ENCODE measurements around the gene KISS1.

KISS1 gene

DNA sequence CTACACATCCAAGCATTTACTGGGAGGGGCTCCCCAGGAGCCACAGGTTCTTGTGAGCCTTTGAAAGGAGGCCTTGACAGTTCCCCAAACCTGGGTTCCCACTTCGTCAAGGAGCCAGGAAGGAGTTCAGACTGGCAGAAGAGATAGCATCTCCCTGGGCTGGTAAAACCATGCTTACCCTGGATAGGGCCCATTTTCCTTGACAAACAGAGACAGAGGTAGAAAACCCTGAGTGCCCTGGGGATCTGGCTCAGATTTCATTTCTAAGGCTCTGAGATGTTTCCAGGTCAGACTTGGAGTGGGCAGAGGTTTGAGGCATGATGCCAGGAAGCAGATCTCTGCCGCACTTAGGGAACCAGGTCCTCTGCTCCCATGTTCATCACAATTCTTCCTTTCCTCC is 47.2 kb downstream of the KISS1 start:
- no peaks in the 10 kb centered on the region for H3K4me1 ChIP-seq (ENCODE audit: insufficient read depth, low read length, severe bottlenecking)
- no peaks in the 10 kb centered on the region for H4K20me1 ChIP-seq (ENCODE audit: insufficient read depth, low read length)
- no peak overlapping the region for H3K4me3 ChIP-seq (ENCODE audit: low read depth, low read length, poor library complexity, severe bottlenecking)
- H3K4me2 ChIP-seq (ENCODE audit: low read length): no peak overlapping the region
- no peak overlapping the region for H2AFZ ChIP-seq (ENCODE audit: low read length)
- H3K9ac ChIP-seq (ENCODE audit: low read length): no peak overlapping the region
- TF ChIP-seq EZH2 (IDR thresholded peaks at IDR 0.05; ENCODE audit: borderline replicate concordance, low read length) (no peak), CTCF (IDR thresholded peaks at IDR 0.05; ENCODE audit: low read length) (no peak)
- H3K79me2 ChIP-seq (ENCODE audit: insufficient read depth, low read length): no peaks in the 10 kb centered on the region
- no peaks in the 10 kb centered on the region for H3F3A ChIP-seq (ENCODE audit: insufficient read depth, low read length)
- no peaks in the 10 kb centered on the region for H3K9me3 ChIP-seq (ENCODE audit: low read length)
- no peaks in the 10 kb centered on the region for H3K36me3 ChIP-seq (ENCODE audit: insufficient read depth, low read length)
- no peak overlapping the region for H3K27ac ChIP-seq (ENCODE audit: low read depth, low read length, poor library complexity, severe bottlenecking)
- no peaks in the 10 kb centered on the region for H3K27me3 ChIP-seq (ENCODE audit: insufficient read depth, low read length)
- no peaks in the 10 kb centered on the region for H3K9me2 ChIP-seq (ENCODE audit: low read depth, low read length)

GRCh38 chr1:204147406-204148383 is 48.6 kb downstream of the KISS1 start:
- Histone ChIP-seq H3K27ac (ENCODE audit: low read depth, low read length, poor library complexity, severe bottlenecking) (no peak overlapping the region), H3K4me3 (ENCODE audit: low read depth, low read length, poor library complexity, severe bottlenecking) (no peak overlapping the region), H3K4me1 (ENCODE audit: insufficient read depth, low read length, severe bottlenecking) (no peaks in the 10 kb centered on the region), H3K79me2 (ENCODE audit: insufficient read depth, low read length) (no peaks in the 10 kb centered on the region), H4K20me1 (ENCODE audit: insufficient read depth, low read length) (no peaks in the 10 kb centered on the region), H3K36me3 (ENCODE audit: insufficient read depth, low read length) (no peaks in the 10 kb centered on the region), H3K27me3 (ENCODE audit: insufficient read depth, low read length) (no peaks in the 10 kb centered on the region), H3K4me2 (ENCODE audit: low read length) (no peak overlapping the region), H3K9ac (ENCODE audit: low read length) (no peak overlapping the region), H3F3A (ENCODE audit: insufficient read depth, low read length) (no peaks in the 10 kb centered on the region), H3K9me2 (ENCODE audit: low read depth, low read length) (no peaks in the 10 kb centered on the region), H2AFZ (ENCODE audit: low read length) (no peak overlapping the region), H3K9me3 (ENCODE audit: low read length) (no peaks in the 10 kb centered on the region)
- no peak for TF ChIP-seq CTCF (IDR thresholded peaks at IDR 0.05; ENCODE audit: low read length)
- no peak for TF ChIP-seq EZH2 (IDR thresholded peaks at IDR 0.05; ENCODE audit: borderline replicate concordance, low read length)

DNA sequence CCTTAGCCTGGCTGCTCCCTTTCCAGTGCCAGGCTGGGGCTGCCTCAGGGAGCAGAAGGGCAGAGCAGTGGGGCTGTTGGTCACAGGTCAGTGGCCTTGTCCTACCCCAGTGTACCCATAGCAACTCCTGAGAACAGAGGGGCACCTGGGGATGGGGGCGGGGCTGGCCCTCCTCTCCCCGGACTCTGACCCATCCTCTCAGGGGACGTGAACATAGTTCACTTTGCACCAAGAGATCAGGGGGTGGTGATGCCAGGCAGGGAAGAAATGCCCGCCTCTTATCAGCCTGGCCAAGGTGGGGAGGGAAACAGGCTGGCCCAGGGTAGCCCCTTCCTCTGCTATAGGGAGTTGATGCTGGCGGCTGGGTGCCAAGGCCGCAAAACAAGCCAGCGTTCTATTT is 49.3 kb downstream of the KISS1 start:
- no peak overlapping the region for H3K9ac ChIP-seq (ENCODE audit: low read length)
- no peaks in the 10 kb centered on the region for H3F3A ChIP-seq (ENCODE audit: insufficient read depth, low read length)
- no peak overlapping the region for H3K4me3 ChIP-seq (ENCODE audit: low read depth, low read length, poor library complexity, severe bottlenecking)
- H3K4me2 ChIP-seq (ENCODE audit: low read length): no peak overlapping the region
- TF ChIP-seq EZH2 (IDR thresholded peaks at IDR 0.05; ENCODE audit: borderline replicate concordance, low read length): no peak
- no peak for TF ChIP-seq CTCF (IDR thresholded peaks at IDR 0.05; ENCODE audit: low read length)
- no peak overlapping the region for H2AFZ ChIP-seq (ENCODE audit: low read length)
- no peaks in the 10 kb centered on the region for H3K79me2 ChIP-seq (ENCODE audit: insufficient read depth, low read length)
- no peaks in the 10 kb centered on the region for H3K36me3 ChIP-seq (ENCODE audit: insufficient read depth, low read length)
- no peaks in the 10 kb centered on the region for H4K20me1 ChIP-seq (ENCODE audit: insufficient read depth, low read length)
- no peaks in the 10 kb centered on the region for H3K4me1 ChIP-seq (ENCODE audit: insufficient read depth, low read length, severe bottlenecking)
- no peaks in the 10 kb centered on the region for H3K9me3 ChIP-seq (ENCODE audit: low read length)
- no peaks in the 10 kb centered on the region for H3K27me3 ChIP-seq (ENCODE audit: insufficient read depth, low read length)
- no peak overlapping the region for H3K27ac ChIP-seq (ENCODE audit: low read depth, low read length, poor library complexity, severe bottlenecking)
- no peaks in the 10 kb centered on the region for H3K9me2 ChIP-seq (ENCODE audit: low read depth, low read length)

Measured in OCI-LY1 (cell line).